GM20000 (cell line): ENCODE data around the gene PRSS22.
A peak's percentile ranks its signal among the peaks of the same experiment; 100 is the strongest.

Experiments used
- DNase-seq: peaks from one replicate; pipeline ENCODE4 v3.0.0; 2012; ENCODE audit warnings: low spot score
- TF ChIP-seq, protein P1 (sequence below): IDR thresholded peaks from 2 replicates; pipeline ENCODE4 v1.5.1; 2012; ENCODE audit warnings: mild to moderate bottlenecking, control low read depth; ENCODE audit errors: extremely low read depth, missing control alignments

Gene PRSS22

DNA sequence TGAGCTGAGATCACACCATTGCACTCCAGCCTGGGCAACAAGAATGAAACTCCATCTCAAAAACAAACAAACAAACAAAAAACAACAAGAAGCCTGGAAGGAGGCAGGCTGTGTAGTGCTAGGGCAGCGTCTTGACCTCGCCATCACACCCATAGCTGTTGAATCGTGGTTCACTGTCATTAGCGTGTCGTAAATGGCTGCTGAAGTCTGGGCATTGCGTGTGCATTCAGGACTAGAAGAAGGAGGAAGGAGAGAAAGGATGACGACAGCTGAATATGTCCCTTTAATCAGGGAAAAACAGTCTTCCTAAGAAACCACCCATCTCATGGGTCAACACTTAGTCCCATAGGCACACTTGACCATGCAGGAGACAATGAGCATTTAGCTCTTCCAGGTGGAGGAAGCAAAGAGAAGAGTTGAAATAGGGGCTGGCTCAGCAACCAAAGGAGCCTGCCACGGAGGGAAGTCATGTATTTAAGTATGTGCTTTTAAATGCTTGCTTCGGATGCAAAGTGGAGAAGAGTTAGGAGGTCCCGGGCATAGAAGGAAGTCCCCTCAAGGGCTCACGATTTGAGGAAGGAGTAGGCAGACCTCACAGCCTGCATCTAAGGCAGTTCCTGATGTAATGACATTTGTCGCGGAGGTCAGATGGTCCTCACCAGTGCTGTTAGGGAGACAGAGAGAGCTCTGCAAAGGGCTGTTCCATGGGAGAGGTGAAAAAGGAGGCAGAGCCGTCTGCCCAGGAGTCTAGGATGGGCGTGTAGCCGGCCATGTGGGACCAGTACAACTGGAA lies 8.8 kb downstream of the PRSS22 start:
- TF ChIP-seq, protein P1, sequence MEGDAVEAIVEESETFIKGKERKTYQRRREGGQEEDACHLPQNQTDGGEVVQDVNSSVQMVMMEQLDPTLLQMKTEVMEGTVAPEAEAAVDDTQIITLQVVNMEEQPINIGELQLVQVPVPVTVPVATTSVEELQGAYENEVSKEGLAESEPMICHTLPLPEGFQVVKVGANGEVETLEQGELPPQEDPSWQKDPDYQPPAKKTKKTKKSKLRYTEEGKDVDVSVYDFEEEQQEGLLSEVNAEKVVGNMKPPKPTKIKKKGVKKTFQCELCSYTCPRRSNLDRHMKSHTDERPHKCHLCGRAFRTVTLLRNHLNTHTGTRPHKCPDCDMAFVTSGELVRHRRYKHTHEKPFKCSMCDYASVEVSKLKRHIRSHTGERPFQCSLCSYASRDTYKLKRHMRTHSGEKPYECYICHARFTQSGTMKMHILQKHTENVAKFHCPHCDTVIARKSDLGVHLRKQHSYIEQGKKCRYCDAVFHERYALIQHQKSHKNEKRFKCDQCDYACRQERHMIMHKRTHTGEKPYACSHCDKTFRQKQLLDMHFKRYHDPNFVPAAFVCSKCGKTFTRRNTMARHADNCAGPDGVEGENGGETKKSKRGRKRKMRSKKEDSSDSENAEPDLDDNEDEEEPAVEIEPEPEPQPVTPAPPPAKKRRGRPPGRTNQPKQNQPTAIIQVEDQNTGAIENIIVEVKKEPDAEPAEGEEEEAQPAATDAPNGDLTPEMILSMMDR, result no peak
- no peak for DNase-seq

DNA sequence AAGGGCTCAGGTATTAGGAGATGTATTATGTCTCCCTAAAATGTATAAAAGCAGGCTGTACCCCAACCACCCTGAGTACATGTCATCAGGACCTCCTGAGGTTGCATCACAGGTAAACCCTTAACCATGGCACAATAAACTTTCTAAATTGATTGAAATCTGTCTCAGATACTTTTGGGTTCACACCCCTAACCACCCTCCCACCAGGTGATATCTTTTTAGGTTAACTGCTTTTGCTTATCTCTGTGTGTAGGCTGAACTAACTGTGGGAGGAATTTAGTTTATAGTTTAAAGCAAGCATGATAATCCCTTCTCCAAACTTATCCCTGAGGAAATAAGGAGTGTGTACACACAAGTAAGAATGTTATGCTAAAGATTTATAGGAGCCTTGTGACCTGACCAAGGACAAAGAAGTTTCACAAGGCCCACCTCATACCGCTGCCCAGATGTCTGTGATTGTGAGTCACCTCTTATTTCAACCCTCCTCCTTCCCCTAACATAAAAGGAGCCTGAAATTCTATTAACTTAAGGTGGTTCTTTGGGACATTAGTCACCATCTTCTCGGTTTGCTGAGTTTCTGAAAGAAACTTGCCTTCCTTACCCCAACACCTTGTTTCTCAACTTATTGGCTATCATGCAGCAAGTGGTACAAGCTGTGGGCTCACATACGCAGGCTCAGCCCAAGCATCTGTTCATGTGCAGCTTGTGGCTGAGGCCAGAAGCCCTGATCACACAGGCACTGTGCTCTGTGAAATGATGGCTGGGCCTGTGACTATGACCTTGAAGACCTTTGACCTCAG lies 11.3 kb downstream of the PRSS22 start:
- TF ChIP-seq, protein P1, result no peak
- no peak for DNase-seq

DNA sequence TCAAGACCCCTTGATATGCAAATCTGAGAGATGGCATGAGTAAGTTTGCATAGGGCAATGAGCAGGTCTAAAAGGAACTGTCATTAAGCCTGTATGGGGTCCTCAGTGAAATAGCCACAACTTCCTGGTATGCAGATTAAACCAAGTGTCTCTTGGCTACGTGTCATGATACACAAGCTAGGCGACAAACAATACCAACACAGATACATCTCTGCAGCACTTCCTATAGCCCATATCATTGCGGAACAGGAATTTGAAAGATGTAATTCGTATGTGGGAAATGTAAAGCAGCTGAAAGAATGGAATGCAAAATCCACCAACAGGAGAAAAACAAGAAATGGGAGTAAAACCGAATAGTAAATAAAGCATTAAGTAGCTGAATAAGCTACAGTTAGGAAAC lies 12.9 kb downstream of the PRSS22 start:
- no peak for DNase-seq
- TF ChIP-seq, protein P1, result no peak

DNA sequence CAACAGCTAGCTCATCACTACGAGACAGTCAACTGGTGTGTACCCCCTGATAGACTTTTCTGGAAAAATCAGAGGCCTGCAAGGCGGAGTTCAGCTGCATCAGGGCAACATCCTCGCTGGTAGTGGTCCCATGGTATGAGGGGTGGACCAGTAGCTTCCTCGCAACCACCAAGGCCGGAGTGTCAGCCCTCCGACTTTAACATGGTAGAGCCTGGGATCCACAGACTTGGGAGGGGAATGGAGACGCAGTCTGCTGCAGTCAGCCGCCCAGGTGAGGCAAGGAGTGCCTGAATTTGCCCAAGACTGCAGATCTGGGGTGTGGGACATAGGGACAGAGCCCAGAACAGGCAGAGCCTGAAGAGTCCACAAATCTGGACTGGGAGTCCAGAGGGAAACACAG lies 14.4 kb downstream of the PRSS22 start:
- TF ChIP-seq, protein P1, result no peak

GRCh38 chr16:2842340-2843000 lies 15.5 kb downstream of the PRSS22 start:
- TF ChIP-seq, protein P1, result peak; percentile 46
- DNase-seq, result peak; percentile 72

More for the DNA sequence above, 14.4 kb downstream of the PRSS22 start:
- DNase-seq, result no peak

- no peak for DNase-seq
- TF ChIP-seq, protein P1, result no peak
Measured at GRCh38 chr16:2841606-2842339, 16.2 kb downstream of the PRSS22 start.
